ENCODE measurements around the gene DLK1. TPM values are rescaled to one million over a fixed set of nuclear protein-coding genes. Genes with fewer than 3 reads are reported as not detected.
A peak's percentile ranks its signal among the peaks of the same experiment; 100 is the strongest.

DLK1 gene
- total and polyA plus RNA-seq, 2 experiments from 2014 or later: 1,378 to 3,299 TPM

GRCh38 chr14:100695423-100695738 lies 31.3 kb upstream of the DLK1 start:
- Histone ChIP-seq H3K36me3 (replicated peaks; ENCODE audit: insufficient read depth, low read depth) (no peaks in the 10 kb centered on the region), H3K27ac (peak overlapping the region; percentile 85), H2AFZ (no peak overlapping the region), H3K27me3 (no peaks in the 10 kb centered on the region), H3K4me1 (ENCODE audit: insufficient read depth) (peaks cover 31% of the 10 kb centered on the region), H3K4me3 (no peak overlapping the region), H3K79me2 (no peaks in the 10 kb centered on the region), H3K9me3 (ENCODE audit: low read depth) (no peaks in the 10 kb centered on the region), H3K9me2 (replicated peaks; ENCODE audit: insufficient read depth) (no peaks in the 10 kb centered on the region), H3K4me2 (peak overlapping the region; percentile 5), H4K20me1 (ENCODE audit: insufficient read depth, poor library complexity, severe bottlenecking) (no peaks in the 10 kb centered on the region)
- no peak for DNase-seq (ENCODE audit: low spot score)
- whole genome bisulfite sequencing (ENCODE audit: low lambda C conversion rate, missing lambda C conversion rate): 55% methylated on average over 13 of the region's 13 CpGs
- TF ChIP-seq CTCF (IDR thresholded peaks at IDR 0.05; ENCODE audit: poor library complexity): no peak
- no peak for TF ChIP-seq EZH2 (IDR thresholded peaks at IDR 0.05; ENCODE audit: borderline replicate concordance)
- no peak for TF ChIP-seq EZH2phosphoT487 (IDR thresholded peaks at IDR 0.05; ENCODE audit: low read depth, severe bottlenecking, unreplicated experiment)

GRCh38 chr14:100696008-100696407 lies 30.7 kb upstream of the DLK1 start:
- Histone ChIP-seq H3K27me3 (no peaks in the 10 kb centered on the region), H3K36me3 (replicated peaks; ENCODE audit: insufficient read depth, low read depth) (no peaks in the 10 kb centered on the region), H3K4me2 (peak overlapping the region; percentile 5), H3K79me2 (no peaks in the 10 kb centered on the region), H3K27ac (peak overlapping the region; percentile 85), H4K20me1 (ENCODE audit: insufficient read depth, poor library complexity, severe bottlenecking) (no peaks in the 10 kb centered on the region), H3K9me2 (replicated peaks; ENCODE audit: insufficient read depth) (no peaks in the 10 kb centered on the region), H3K4me3 (no peak overlapping the region), H3K4me1 (ENCODE audit: insufficient read depth) (peaks cover 31% of the 10 kb centered on the region), H2AFZ (no peak overlapping the region), H3K9me3 (ENCODE audit: low read depth) (no peaks in the 10 kb centered on the region)
- WGBS (ENCODE audit: low lambda C conversion rate, missing lambda C conversion rate): 61% methylated on average over 13 of the region's 13 CpGs
- TF ChIP-seq CTCF (IDR thresholded peaks at IDR 0.05; ENCODE audit: poor library complexity): no peak
- TF ChIP-seq EZH2phosphoT487 (IDR thresholded peaks at IDR 0.05; ENCODE audit: low read depth, severe bottlenecking, unreplicated experiment): no peak
- TF ChIP-seq EZH2 (IDR thresholded peaks at IDR 0.05; ENCODE audit: borderline replicate concordance): no peak
- DNase-seq (ENCODE audit: low spot score): no peak

GRCh38 chr14:100696590-100696989 lies 30.1 kb upstream of the DLK1 start:
- Histone ChIP-seq H4K20me1 (ENCODE audit: insufficient read depth, poor library complexity, severe bottlenecking) (no peaks in the 10 kb centered on the region), H3K79me2 (no peaks in the 10 kb centered on the region), H3K27ac (peak overlapping the region; percentile 85), H3K4me3 (no peak overlapping the region), H3K9me2 (replicated peaks; ENCODE audit: insufficient read depth) (no peaks in the 10 kb centered on the region), H3K4me1 (ENCODE audit: insufficient read depth) (peaks cover 31% of the 10 kb centered on the region), H2AFZ (no peak overlapping the region), H3K4me2 (peak overlapping the region; percentile 27), H3K9me3 (ENCODE audit: low read depth) (no peaks in the 10 kb centered on the region), H3K27me3 (no peaks in the 10 kb centered on the region), H3K36me3 (replicated peaks; ENCODE audit: insufficient read depth, low read depth) (no peaks in the 10 kb centered on the region)
- peak; percentile 61 for DNase-seq (ENCODE audit: low spot score)
- TF ChIP-seq EZH2 (IDR thresholded peaks at IDR 0.05; ENCODE audit: borderline replicate concordance) (no peak), EZH2phosphoT487 (IDR thresholded peaks at IDR 0.05; ENCODE audit: low read depth, severe bottlenecking, unreplicated experiment) (no peak), CTCF (IDR thresholded peaks at IDR 0.05; ENCODE audit: poor library complexity) (no peak)
- WGBS (ENCODE audit: low lambda C conversion rate, missing lambda C conversion rate): 40% methylated on average over 11 of the region's 11 CpGs

GRCh38 chr14:100698066-100698465 lies 28.6 kb upstream of the DLK1 start:
- H2AFZ ChIP-seq: no peak overlapping the region
- no peaks in the 10 kb centered on the region for H4K20me1 ChIP-seq (ENCODE audit: insufficient read depth, poor library complexity, severe bottlenecking)

More at GRCh38 chr14:100698066-100698465, 28.6 kb upstream of the DLK1 start:
- DNase-seq (ENCODE audit: low spot score): no peak
- WGBS (ENCODE audit: low lambda C conversion rate, missing lambda C conversion rate): 86% methylated on average over 10 of the region's 10 CpGs
- Histone ChIP-seq H3K27ac (peak overlapping the region; percentile 85), H3K9me2 (replicated peaks; ENCODE audit: insufficient read depth) (no peaks in the 10 kb centered on the region), H3K4me2 (no peak overlapping the region), H3K4me1 (ENCODE audit: insufficient read depth) (peaks cover 24% of the 10 kb centered on the region), H3K79me2 (no peaks in the 10 kb centered on the region), H3K4me3 (no peak overlapping the region), H3K36me3 (replicated peaks; ENCODE audit: insufficient read depth, low read depth) (no peaks in the 10 kb centered on the region), H3K27me3 (no peaks in the 10 kb centered on the region), H3K9me3 (ENCODE audit: low read depth) (no peaks in the 10 kb centered on the region)
- TF ChIP-seq CTCF (IDR thresholded peaks at IDR 0.05; ENCODE audit: poor library complexity) (no peak), EZH2phosphoT487 (IDR thresholded peaks at IDR 0.05; ENCODE audit: low read depth, severe bottlenecking, unreplicated experiment) (no peak), EZH2 (IDR thresholded peaks at IDR 0.05; ENCODE audit: borderline replicate concordance) (no peak)

Data from hepatocyte (in vitro differentiated cells).